GM12872 (cell line): Measurements from ENCODE around the gene SLC66A2.

ENCODE experiments used
- TF ChIP-seq, protein P1 (sequence below): IDR thresholded peaks from 3 replicates; pipeline ENCODE4 v1.5.1; 2011; ENCODE audit warnings: low read depth, mild to moderate bottlenecking, low read length, moderate library complexity; ENCODE audit not compliant: insufficient read depth

SLC66A2 gene

DNA sequence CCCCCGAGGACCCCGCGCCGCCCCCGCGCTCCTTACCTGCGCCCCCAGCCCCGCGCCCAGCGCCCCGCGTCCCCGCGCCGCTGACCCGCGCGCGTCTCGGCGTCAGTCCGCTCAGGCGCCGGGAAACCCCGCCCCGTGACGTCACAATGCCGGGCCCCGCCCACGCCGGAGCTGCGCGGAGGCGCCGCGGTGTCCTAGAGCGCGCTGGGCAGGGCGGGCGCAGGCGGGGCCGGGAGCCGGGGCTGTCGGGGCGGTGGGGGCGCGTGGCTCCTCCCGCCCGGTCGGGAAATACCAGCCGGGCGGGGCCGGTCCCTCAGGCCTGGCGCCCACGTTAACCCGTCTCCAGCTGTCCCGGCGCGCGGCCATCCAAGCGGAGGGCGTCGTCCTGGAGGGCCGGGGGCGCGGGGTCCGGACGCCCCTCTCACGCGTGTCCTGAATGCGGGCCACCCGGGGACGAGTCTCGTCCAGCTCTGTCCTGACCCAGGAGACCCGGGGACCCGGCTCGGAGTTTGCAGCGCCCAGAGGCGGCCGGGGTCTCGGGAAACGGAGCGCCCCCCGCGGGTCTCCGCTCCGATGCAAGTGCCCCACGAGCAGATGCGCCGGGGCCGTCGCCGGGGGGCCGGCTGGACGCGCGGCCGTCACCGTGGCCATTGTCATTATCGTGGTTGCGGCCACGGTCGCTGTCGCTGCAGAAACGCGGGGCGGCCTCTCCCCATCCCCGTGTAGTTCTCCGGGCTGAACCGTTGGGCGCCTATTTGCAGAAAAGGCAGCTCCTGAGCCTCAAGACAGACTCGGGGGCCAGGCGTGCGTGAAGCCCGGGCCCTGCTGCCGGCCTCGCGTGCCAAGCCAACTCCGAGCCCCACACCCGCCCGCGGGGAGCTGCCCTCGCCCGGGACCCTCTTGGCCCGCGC lies at the start of gene SLC66A2:
Gene SLC66A2, minus strand, starts transcription at position 109 of the 911 bp plus-strand sequence. CDS start 727 bp downstream, outside the sequence.
- TF ChIP-seq, protein P1, sequence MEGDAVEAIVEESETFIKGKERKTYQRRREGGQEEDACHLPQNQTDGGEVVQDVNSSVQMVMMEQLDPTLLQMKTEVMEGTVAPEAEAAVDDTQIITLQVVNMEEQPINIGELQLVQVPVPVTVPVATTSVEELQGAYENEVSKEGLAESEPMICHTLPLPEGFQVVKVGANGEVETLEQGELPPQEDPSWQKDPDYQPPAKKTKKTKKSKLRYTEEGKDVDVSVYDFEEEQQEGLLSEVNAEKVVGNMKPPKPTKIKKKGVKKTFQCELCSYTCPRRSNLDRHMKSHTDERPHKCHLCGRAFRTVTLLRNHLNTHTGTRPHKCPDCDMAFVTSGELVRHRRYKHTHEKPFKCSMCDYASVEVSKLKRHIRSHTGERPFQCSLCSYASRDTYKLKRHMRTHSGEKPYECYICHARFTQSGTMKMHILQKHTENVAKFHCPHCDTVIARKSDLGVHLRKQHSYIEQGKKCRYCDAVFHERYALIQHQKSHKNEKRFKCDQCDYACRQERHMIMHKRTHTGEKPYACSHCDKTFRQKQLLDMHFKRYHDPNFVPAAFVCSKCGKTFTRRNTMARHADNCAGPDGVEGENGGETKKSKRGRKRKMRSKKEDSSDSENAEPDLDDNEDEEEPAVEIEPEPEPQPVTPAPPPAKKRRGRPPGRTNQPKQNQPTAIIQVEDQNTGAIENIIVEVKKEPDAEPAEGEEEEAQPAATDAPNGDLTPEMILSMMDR: no peak

DNA sequence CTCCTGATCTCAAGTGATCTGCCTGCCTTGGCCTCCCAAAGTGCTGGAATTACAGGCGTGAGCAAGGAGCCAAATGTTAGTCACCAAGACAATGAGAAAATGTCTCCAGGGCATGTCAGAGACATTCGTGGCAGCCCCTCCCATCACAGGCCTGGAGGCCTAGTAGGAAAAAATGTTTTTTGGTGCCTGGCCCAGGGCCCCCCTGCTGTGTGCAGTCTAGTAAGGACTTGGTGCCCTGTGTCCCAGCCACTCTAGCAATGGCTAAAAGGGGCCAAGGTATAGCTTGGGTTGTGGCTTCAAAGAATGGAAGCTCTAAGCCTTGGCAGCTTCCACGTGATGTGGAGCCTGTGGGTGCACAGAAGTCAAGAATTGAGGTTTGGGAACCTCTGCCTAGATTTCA lies 49.4 kb upstream of the SLC66A2 start:
- TF ChIP-seq, protein P1: no peak

GRCh38 chr18:79991494-79991893 lies 40.0 kb upstream of the SLC66A2 start:
- TF ChIP-seq, protein P1: no peak

DNA sequence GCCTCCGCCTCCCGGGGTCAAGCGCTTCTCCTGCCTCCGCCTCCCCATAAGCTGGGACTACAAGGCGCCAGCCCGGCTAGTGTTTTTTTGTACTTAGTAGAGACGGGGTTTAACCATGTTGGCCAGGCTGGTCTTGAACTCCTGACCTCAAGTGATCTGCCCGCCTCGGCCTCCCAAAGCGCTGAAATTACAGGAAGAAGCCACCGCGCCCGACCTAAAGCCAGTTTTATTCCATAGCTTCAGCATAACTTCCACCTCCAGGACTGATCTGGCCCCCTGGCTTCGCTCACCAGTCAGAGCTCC lies 37.7 kb upstream of the SLC66A2 start:
- TF ChIP-seq, protein P1: no peak

DNA sequence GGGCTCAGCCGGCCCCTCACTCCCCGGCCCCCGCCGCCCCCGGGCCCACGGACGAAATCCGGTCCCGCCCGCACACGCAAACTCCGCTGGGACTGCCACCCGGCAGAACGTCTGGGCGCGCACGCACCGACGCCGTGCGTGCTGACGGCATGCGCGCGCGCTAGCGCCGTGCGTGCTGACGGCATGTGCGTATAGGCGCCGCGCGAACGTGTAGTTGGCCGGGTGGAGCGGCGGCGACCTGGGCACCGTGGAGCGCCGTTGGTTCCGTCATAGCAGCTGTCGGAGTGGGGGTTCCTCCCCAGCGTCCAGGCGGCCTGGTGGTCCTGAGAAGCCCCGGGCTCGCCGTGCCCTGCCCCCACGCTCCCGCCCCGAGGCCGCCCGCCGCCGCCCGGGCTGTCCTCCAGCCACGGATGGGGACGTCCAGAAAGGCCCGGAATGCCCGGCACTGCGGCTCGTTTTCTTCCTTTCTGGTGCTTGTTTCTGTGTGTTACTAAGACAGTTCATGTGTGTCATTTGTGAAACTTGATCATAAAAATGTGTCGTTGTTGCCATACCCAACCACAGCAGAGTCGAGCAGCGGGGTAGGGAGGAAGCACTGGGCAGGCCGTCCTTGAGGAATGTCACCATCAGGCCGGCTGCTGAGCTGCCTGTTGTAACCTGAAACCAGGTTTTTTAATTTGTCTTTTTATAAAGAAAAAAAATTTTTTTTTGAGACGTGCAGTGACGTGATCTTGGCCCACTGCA lies 37.2 kb upstream of the SLC66A2 start, which contains the start of gene TXNL4A:
Gene TXNL4A, minus strand, starts transcription at position 113 of the 744 bp plus-strand sequence. CDS start 171 bp downstream, outside the sequence.
- TF ChIP-seq, protein P1: no peak

GRCh38 chr18:79988071-79988450 lies 36.6 kb upstream of the SLC66A2 start:
- TF ChIP-seq, protein P1: peak; percentile 47

GRCh38 chr18:79987566-79987965 lies 36.1 kb upstream of the SLC66A2 start:
- TF ChIP-seq, protein P1: no peak
